Colon (tissue), 2 donors: ENCODE measurements around the gene PDPR.
"Not testable (repeated sequence)": the region's sequence is repeated elsewhere in the genome, so short reads cannot be mapped to it uniquely, and the experiment has no call there.

Source experiments
- FAIRE-seq: peaks from 2 replicates; lab custom pipeline; 2012; peaks lifted over from hg19 to GRCh38; lab: Jason Lieb, UNC
- donor health status: control.
- donor health status: control.

PDPR gene

GRCh38 chr16:70113982-70114826, at the start of gene PDPR:
Gene PDPR, plus strand, starts transcription at chr16:70114332. Its CDS starts 6,161 bp downstream, at chr16:70120493.
- not testable (repeated sequence) for FAIRE-seq

- not testable (repeated sequence) for FAIRE-seq
Measured at GRCh38 chr16:70064841-70065370, 49.2 kb upstream of the PDPR start.

- not testable (repeated sequence) for FAIRE-seq
Measured at GRCh38 chr16:70065376-70065745, 48.8 kb upstream of the PDPR start.

GRCh38 chr16:70065746-70066658, 48.1 kb upstream of the PDPR start:
- not testable (repeated sequence) for FAIRE-seq

GRCh38 chr16:70066751-70067150, 47.4 kb upstream of the PDPR start:
- not testable (repeated sequence) for FAIRE-seq

GRCh38 chr16:70079081-70079480, 35.1 kb upstream of the PDPR start:
- not testable (repeated sequence) for FAIRE-seq

GRCh38 chr16:70081219-70081618, 32.9 kb upstream of the PDPR start:
- not testable (repeated sequence) for FAIRE-seq

- not testable (repeated sequence) for FAIRE-seq
Measured at GRCh38 chr16:70083931-70084330, 30.2 kb upstream of the PDPR start.

- not testable (repeated sequence) for FAIRE-seq
Measured at GRCh38 chr16:70088160-70088559, 26.0 kb upstream of the PDPR start.

- FAIRE-seq = not testable (repeated sequence)
Measured at GRCh38 chr16:70088877-70089276, 25.3 kb upstream of the PDPR start.

- FAIRE-seq = not testable (repeated sequence)
Measured at GRCh38 chr16:70089289-70089688, 24.8 kb upstream of the PDPR start.

- FAIRE-seq = not testable (repeated sequence)
Measured at GRCh38 chr16:70091104-70091503, 23.0 kb upstream of the PDPR start.

- not testable (repeated sequence) for FAIRE-seq
Measured at GRCh38 chr16:70094096-70094495, 20.0 kb upstream of the PDPR start.

GRCh38 chr16:70109583-70110279, 4.4 kb upstream of the PDPR start:
- FAIRE-seq = not testable (repeated sequence)

- not testable (repeated sequence) for FAIRE-seq
Measured at GRCh38 chr16:70112162-70112561, 2.0 kb upstream of the PDPR start.

GRCh38 chr16:70113599-70113981, 542 bp upstream of the PDPR start:
- not testable (repeated sequence) for FAIRE-seq

GRCh38 chr16:70118354-70118753, 4.2 kb downstream of the PDPR start:
- FAIRE-seq = not testable (repeated sequence)

GRCh38 chr16:70118776-70119175, 4.6 kb downstream of the PDPR start:
- not testable (repeated sequence) for FAIRE-seq

GRCh38 chr16:70120398-70120797, 6.3 kb downstream of the PDPR start:
- FAIRE-seq = not testable (repeated sequence)

GRCh38 chr16:70123822-70124221, 9.7 kb downstream of the PDPR start:
- not testable (repeated sequence) for FAIRE-seq

GRCh38 chr16:70126226-70126625, 12.1 kb downstream of the PDPR start:
- not testable (repeated sequence) for FAIRE-seq

GRCh38 chr16:70127706-70128105, 13.6 kb downstream of the PDPR start:
- not testable (repeated sequence) for FAIRE-seq
